ENCODE results near the gene TMEM98.
"Not testable (repeated sequence)": the region's sequence is repeated elsewhere in the genome, so short reads cannot be mapped to it uniquely, and the experiment has no call there.

Gene TMEM98

GRCh38 chr17:32985050-32985756 lies 57.2 kb downstream of the TMEM98 start:
- DNase-seq (ENCODE audit: low spot score) = no peak

- not testable (repeated sequence) for DNase-seq (ENCODE audit: low spot score)
Observed at GRCh38 chr17:32987453-32987805, 59.5 kb downstream of the TMEM98 start.

- DNase-seq (ENCODE audit: low spot score) = not testable (repeated sequence)
Observed at GRCh38 chr17:32987868-32988267, 59.9 kb downstream of the TMEM98 start.

GRCh38 chr17:32988481-32989101 lies 60.6 kb downstream of the TMEM98 start:
- DNase-seq (ENCODE audit: low spot score) = no peak

GRCh38 chr17:32992321-32993033 lies 64.5 kb downstream of the TMEM98 start:
- DNase-seq (ENCODE audit: low spot score) = no peak

GRCh38 chr17:32993977-32994376 lies 66.0 kb downstream of the TMEM98 start:
- DNase-seq (ENCODE audit: low spot score) = no peak
